IPS-15b (cell line): ENCODE results near the gene IGF2.
A peak's percentile ranks its signal among the peaks of the same experiment; 100 is the strongest.

Experiments used
- H3K27me3 ChIP-seq: one replicate; pipeline ENCODE4 v1.6.1; 2013; ENCODE audit warnings: low read length; ENCODE audit not compliant: control insufficient read depth, insufficient read depth
- H3K36me3 ChIP-seq: one replicate; pipeline ENCODE4 v1.6.1; 2013; ENCODE audit warnings: low read length; ENCODE audit not compliant: control insufficient read depth, insufficient read depth
- H3K4me1 ChIP-seq: one replicate; pipeline ENCODE4 v1.6.1; 2013; ENCODE audit warnings: mild to moderate bottlenecking, low read length; ENCODE audit not compliant: control insufficient read depth, insufficient read depth
- H3K4me3 ChIP-seq: one replicate; pipeline ENCODE4 v1.5.1; 2013; ENCODE audit warnings: low read depth, low read length
- H3K9ac ChIP-seq: one replicate; pipeline ENCODE4 v1.6.1; 2013; ENCODE audit warnings: low read depth, mild to moderate bottlenecking, low read length
- H3K9me3 ChIP-seq: one replicate; pipeline ENCODE4 v1.6.1; 2013; ENCODE audit warnings: mild to moderate bottlenecking, low read length; ENCODE audit not compliant: control insufficient read depth, insufficient read depth

IGF2 gene, protein sequence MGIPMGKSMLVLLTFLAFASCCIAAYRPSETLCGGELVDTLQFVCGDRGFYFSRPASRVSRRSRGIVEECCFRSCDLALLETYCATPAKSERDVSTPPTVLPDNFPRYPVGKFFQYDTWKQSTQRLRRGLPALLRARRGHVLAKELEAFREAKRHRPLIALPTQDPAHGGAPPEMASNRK

GRCh38 chr11:2139123-2139521 is at the start of gene IGF2:
IGF2 (minus strand) TSS chr11:2139389; CDS start chr11:2135523, 3,866 bp downstream.
- Histone ChIP-seq H3K36me3 (no peaks in the 10 kb centered on the region), H3K4me3 (peak within 1 kb of the TSS; percentile 18), H3K9me3 (no peaks in the 10 kb centered on the region), H3K4me1 (no peaks in the 10 kb centered on the region), H3K9ac (no peak within 1 kb of the TSS), H3K27me3 (peaks cover 60% of the 10 kb centered on the region)

DNA sequence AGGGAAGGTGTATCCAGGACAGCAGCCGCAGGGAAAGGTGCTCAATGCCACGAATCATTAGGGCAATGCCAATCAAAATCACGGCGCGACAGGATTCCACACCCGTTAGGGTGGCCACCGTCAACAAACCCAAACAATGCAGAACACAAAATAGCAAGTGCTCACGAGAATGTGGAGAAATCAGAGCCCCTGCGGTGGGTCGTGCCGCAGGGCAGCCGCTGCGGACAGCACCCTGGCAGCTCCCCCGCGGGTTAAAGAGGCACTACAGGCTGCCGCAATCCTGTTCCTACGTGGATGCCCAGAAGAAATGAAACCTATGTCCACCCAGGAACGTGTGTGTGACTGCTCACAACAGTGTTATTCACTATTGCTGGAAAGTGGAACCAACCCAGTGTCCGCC is 49.6 kb upstream of the IGF2 start:
- no peaks in the 10 kb centered on the region for H3K36me3 ChIP-seq

DNA sequence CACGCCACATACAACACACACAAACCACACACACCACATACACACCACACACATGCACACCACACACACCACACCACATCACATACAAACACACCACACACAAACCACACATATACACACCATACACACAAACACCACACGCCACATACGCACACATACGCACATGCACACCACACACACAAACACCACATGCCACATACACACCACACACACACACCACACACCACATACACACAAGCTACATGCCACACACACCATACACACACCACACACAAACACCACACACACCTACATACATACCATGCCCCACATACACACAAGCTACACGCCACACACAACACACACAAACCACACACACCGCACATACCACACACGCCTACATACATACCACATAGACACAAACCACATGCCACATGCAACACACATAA is 48.1 kb upstream of the IGF2 start:
- Histone ChIP-seq H3K36me3 (no peaks in the 10 kb centered on the region), H3K27me3 (no peaks in the 10 kb centered on the region), H3K9ac (no peak overlapping the region), H3K9me3 (no peaks in the 10 kb centered on the region), H3K4me1 (no peaks in the 10 kb centered on the region), H3K4me3 (no peak overlapping the region)

More for the DNA sequence above, 49.6 kb upstream of the IGF2 start:
- Histone ChIP-seq H3K9me3 (no peaks in the 10 kb centered on the region), H3K4me3 (no peak overlapping the region), H3K4me1 (no peaks in the 10 kb centered on the region), H3K9ac (no peak overlapping the region), H3K27me3 (no peaks in the 10 kb centered on the region)

DNA sequence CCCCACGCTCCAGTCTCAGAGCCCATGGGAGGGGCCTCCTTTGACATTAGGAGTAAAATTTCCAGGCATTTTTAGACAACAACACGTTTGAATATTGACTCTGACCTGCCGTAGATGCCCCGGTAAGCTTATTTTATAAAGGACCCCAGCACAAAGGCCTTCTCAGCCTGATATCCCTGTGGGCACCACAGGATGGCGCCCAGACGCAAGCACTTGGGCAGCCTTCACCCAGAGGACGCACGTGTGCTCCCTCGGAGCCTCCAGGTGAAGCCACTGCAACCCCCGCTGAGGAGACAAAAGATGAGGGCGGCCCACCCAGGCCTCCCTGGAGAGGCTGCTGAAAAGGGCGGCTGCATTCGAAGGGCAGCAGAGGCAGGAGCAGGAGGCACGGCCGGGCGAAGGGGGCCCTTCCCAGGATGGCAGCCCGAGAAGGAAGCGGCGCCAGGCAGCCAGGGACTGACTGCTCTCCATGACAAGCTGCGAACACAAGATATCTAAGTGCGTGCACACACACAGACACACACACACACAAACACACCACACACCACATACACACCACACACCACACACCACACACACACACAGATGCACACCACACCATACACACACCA is 47.6 kb upstream of the IGF2 start:
- no peak overlapping the region for H3K9ac ChIP-seq
- no peaks in the 10 kb centered on the region for H3K36me3 ChIP-seq

GRCh38 chr11:2185324-2186085 is 46.3 kb upstream of the IGF2 start:
- no peaks in the 10 kb centered on the region for H3K9me3 ChIP-seq
- no peak overlapping the region for H3K9ac ChIP-seq
- H3K4me1 ChIP-seq: no peaks in the 10 kb centered on the region
- H3K36me3 ChIP-seq: no peaks in the 10 kb centered on the region
- H3K27me3 ChIP-seq: no peaks in the 10 kb centered on the region
- no peak overlapping the region for H3K4me3 ChIP-seq

More for the DNA sequence above, 47.6 kb upstream of the IGF2 start:
- Histone ChIP-seq H3K4me3 (no peak overlapping the region), H3K9me3 (no peaks in the 10 kb centered on the region), H3K27me3 (no peaks in the 10 kb centered on the region), H3K4me1 (no peaks in the 10 kb centered on the region)

DNA sequence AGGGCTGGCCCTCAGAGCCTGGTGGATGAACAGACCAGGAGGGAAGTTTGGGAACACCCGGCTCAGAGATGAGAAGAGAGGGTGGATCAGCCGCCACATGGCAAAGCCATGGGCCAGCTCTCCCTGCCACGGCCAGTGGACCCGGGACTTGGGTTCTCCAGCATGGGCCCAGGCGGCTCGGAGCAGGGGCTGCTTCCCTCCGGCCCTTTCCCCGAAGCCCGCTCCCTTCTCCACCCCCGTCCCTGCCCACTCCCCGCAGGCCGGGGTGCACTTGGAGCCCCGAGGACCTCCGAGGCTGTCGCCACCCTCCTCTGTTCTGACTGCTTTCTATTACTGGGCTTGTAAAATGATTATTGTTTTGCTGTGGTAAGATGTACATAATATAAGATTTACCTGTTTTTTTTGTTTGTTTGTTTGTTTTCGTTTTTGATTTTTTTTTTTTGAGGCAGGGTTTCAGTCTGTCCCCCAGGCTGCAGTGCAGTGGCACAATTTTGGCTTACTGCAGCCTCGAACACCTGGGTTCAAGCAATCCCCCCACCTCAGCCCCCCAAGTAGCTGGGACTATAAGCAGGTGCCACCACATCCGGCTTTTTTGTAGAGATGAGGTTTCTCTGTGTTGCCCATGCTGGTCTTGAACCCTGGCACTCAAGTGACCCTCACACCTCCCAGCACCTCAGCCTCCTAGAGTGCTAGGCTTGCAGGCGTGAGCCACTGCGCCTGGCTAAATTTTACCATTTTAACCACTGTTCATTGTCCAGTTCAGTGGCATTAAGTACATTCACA is 43.7 kb upstream of the IGF2 start:
- Histone ChIP-seq H3K27me3 (no peaks in the 10 kb centered on the region), H3K36me3 (no peaks in the 10 kb centered on the region), H3K4me3 (no peak overlapping the region), H3K9ac (no peak overlapping the region), H3K9me3 (no peaks in the 10 kb centered on the region), H3K4me1 (no peaks in the 10 kb centered on the region)

DNA sequence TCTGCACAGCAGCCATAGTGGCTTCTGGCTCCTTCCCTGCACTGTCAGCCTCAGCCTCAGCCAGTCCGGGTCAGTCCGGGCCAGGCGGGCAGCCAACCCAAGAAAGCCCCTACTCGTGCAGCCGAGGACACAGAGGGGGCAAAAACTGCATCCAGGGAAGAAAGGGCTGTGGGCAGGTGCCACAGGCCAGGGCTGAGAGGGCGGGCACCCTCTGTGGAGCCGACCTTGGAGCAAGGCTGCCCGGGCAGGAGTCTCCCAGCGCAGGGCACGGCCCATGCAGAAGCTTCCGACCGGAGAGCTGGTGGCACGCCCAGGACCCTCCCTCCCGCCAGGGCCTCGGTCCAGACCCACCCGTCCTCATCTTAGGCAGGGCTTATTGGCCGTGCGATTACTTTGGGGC is 42.9 kb upstream of the IGF2 start:
- Histone ChIP-seq H3K27me3 (no peaks in the 10 kb centered on the region), H3K36me3 (no peaks in the 10 kb centered on the region), H3K4me1 (no peaks in the 10 kb centered on the region), H3K4me3 (no peak overlapping the region), H3K9ac (no peak overlapping the region), H3K9me3 (no peaks in the 10 kb centered on the region)

GRCh38 chr11:2180789-2181370 is 41.7 kb upstream of the IGF2 start:
- Histone ChIP-seq H3K36me3 (no peaks in the 10 kb centered on the region), H3K27me3 (no peaks in the 10 kb centered on the region), H3K4me1 (no peaks in the 10 kb centered on the region), H3K9me3 (no peaks in the 10 kb centered on the region), H3K4me3 (no peak overlapping the region), H3K9ac (no peak overlapping the region)

DNA sequence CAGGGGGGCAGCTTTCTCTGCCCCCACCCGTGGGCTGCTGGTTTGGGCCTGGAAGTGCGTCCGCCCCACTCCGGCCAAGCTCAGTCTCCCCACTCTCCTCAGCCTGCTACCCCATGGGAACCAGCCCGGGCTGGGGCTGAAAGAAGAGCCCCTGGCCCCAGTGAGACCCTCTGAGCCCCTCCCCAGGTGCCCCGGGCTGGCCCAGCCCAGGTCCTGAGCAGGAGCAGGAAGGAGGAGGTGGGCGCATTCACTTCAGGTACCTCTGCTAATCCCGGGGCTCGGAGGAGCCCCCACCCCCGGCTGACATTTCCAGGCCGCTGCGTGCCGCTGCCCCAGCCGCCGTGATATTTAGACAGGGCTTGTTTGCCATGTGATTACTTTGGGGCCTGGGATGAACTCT is 41.2 kb upstream of the IGF2 start:
- Histone ChIP-seq H3K9ac (no peak overlapping the region), H3K4me3 (no peak overlapping the region), H3K36me3 (no peaks in the 10 kb centered on the region), H3K9me3 (no peaks in the 10 kb centered on the region), H3K4me1 (no peaks in the 10 kb centered on the region), H3K27me3 (no peaks in the 10 kb centered on the region)

DNA sequence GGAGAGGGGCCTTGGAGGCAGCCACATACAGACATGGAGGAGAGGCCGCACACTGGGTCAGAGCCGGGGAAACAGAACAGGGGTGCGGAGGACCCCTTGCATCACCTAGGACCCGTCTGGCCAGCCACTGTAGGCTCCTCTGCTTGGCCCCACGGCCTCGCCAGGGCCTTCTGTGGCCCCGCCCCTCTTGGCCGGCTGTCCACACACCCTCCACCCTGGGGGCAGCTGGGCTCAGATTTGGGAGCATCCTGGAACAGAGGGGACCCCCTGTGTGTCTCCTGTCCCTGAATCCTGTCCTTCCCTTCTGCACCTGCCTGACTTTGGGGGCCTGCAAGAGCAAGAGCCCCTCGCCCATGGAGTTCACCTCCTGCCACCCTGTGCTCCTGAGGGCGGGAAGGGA is 40.3 kb upstream of the IGF2 start:
- Histone ChIP-seq H3K4me3 (no peak overlapping the region), H3K9ac (no peak overlapping the region), H3K4me1 (no peaks in the 10 kb centered on the region), H3K27me3 (no peaks in the 10 kb centered on the region), H3K36me3 (no peaks in the 10 kb centered on the region), H3K9me3 (no peaks in the 10 kb centered on the region)

- H3K4me1 ChIP-seq: no peaks in the 10 kb centered on the region
- H3K27me3 ChIP-seq: no peaks in the 10 kb centered on the region
- no peaks in the 10 kb centered on the region for H3K9me3 ChIP-seq
- no peaks in the 10 kb centered on the region for H3K36me3 ChIP-seq
- no peak overlapping the region for H3K9ac ChIP-seq
- no peak overlapping the region for H3K4me3 ChIP-seq
These were observed 39.8 kb upstream of the IGF2 start for GRCh38 chr11:2178906-2179494.
